HFFc6 (cell line): ENCODE results near the gene SIGLEC9. TPM values are rescaled to one million over a fixed set of nuclear protein-coding genes. Genes with fewer than 3 reads are reported as not detected.

Experiments used
- DNase-seq: peaks from one replicate; pipeline ENCODE4 v3.0.0-alpha.2; 2018
- H3K27ac Mint-ChIP-seq: 2 replicates; pipeline ENCODE4 v1.8.0; 2020; ENCODE audit warnings: mild to moderate bottlenecking, mixed read lengths
- H3K27me3 Mint-ChIP-seq: 2 replicates; pipeline ENCODE4 v1.8.0; 2021; ENCODE audit warnings: mild to moderate bottlenecking, moderate library complexity, mixed read lengths; ENCODE audit not compliant: insufficient read depth
- H3K36me3 Mint-ChIP-seq: 2 replicates; pipeline ENCODE4 v1.8.0; 2021; ENCODE audit warnings: low read depth, mixed read lengths
- H3K4me1 Mint-ChIP-seq: 2 replicates; pipeline ENCODE4 v1.8.0; 2020; ENCODE audit warnings: low read depth, mixed read lengths
- H3K4me3 Mint-ChIP-seq: 2 replicates; pipeline ENCODE4 v1.8.0; 2020; ENCODE audit warnings: mild to moderate bottlenecking, moderate library complexity, mixed read lengths
- H3K9me3 Mint-ChIP-seq: 2 replicates; pipeline ENCODE4 v1.8.0; 2020; ENCODE audit warnings: mild to moderate bottlenecking, mixed read lengths
- total RNA-seq, 6 experiments: library from RNA; stranded (reverse); fragmentation: NEBNext Ultra II Directional; extraction: Animal tissue kit (Norgen Biotek cat#: 25700); gene quantifications; 2 replicates in 1 of 6; 3 replicates in 5 of 6; pipeline ENCODE4 v1.2.3, GENCODE V29; 2021
- TF ChIP-seq, protein P1 (sequence below): fragments of 200-600 bp; sonication (generic); IDR thresholded peaks from 2 replicates; pipeline ENCODE4 v1.5.0; 2021; ENCODE audit warnings: antibody characterized with exemption, mild to moderate bottlenecking

Gene SIGLEC9
- total RNA-seq, 6 experiments from 2014 or later, result not detected

DNA sequence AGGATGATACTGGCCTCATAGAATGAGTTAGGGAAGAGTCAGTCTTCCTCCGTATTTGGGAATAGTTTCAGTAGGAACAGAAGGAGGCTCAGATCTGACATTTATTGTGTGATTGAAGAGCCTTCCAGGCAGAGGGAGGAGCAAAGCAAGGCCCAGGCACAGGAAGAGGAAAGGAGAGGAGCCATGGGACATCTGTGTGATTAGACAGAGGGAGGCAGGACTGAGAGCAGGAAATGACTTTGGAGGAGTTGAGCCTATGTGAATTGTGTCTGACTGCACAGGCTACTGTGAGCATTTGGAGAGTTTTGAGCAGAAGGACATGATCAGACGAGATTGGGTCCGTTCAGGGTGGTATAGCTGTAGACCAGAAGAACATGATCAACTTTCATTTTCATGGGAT lies 25.9 kb downstream of the SIGLEC9 start:
- Mint-ChIP-seq H3K27me3 (peaks cover 2% of the 10 kb centered on the region), H3K4me1 (no peaks in the 10 kb centered on the region), H3K27ac (no peak overlapping the region), H3K36me3 (no peaks in the 10 kb centered on the region), H3K4me3 (no peak overlapping the region), H3K9me3 (peaks cover 20% of the 10 kb centered on the region)
- TF ChIP-seq, protein P1, sequence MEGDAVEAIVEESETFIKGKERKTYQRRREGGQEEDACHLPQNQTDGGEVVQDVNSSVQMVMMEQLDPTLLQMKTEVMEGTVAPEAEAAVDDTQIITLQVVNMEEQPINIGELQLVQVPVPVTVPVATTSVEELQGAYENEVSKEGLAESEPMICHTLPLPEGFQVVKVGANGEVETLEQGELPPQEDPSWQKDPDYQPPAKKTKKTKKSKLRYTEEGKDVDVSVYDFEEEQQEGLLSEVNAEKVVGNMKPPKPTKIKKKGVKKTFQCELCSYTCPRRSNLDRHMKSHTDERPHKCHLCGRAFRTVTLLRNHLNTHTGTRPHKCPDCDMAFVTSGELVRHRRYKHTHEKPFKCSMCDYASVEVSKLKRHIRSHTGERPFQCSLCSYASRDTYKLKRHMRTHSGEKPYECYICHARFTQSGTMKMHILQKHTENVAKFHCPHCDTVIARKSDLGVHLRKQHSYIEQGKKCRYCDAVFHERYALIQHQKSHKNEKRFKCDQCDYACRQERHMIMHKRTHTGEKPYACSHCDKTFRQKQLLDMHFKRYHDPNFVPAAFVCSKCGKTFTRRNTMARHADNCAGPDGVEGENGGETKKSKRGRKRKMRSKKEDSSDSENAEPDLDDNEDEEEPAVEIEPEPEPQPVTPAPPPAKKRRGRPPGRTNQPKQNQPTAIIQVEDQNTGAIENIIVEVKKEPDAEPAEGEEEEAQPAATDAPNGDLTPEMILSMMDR, result no peak
- no peak for DNase-seq

DNA sequence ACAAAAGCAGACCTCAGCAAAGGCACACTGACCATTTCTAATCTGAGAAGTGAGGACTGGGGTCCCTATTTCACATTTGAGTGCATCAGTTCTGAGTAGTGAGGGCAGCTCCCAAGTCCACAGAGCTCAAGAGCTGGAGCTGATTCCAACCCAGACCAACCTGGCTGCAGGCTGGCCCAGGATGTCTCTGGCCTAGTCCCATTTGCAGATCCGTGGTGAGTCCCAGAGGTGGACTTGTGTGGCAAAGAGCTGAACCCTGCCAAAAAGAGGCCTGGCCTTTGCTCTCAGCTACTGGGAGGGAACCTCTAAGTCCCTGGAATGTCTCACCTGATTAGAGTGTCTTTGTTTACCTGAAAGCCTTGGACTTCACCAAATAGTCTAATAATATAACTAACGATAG lies 32.0 kb downstream of the SIGLEC9 start:
- Mint-ChIP-seq H3K27ac (no peak overlapping the region), H3K27me3 (no peaks in the 10 kb centered on the region; the same call in 1 of the 2 replicates), H3K9me3 (peaks cover 5% of the 10 kb centered on the region; the same call in 1 of the 2 replicates), H3K4me3 (no peak overlapping the region), H3K36me3 (no peaks in the 10 kb centered on the region), H3K4me1 (no peaks in the 10 kb centered on the region)
- TF ChIP-seq, protein P1, result no peak
- DNase-seq, result no peak

DNA sequence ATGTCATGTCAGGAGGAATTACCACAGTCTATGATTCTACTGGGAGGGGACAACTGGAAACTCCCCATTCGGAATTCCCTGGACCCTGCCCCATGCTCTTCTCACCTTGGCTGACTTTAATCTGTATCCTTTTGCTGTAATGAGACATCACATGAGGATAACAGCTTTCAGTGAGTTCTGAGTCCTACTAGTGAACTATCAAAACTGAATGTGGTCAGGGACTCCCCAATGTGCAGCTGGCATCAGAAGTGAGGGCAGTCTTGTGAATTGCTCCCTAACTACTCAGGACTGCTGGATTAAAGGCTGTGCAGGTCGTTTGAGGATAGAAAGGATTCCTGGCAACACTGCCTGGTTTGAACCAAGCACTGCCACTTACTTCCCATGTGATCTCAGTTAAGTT lies 32.6 kb downstream of the SIGLEC9 start:
- DNase-seq, result no peak
- Mint-ChIP-seq H3K4me3 (no peak overlapping the region), H3K36me3 (no peaks in the 10 kb centered on the region), H3K9me3 (peaks cover 5% of the 10 kb centered on the region; the same call in 1 of the 2 replicates), H3K27ac (no peak overlapping the region), H3K4me1 (no peaks in the 10 kb centered on the region), H3K27me3 (no peaks in the 10 kb centered on the region; the same call in 1 of the 2 replicates)
- TF ChIP-seq, protein P1, result no peak

DNA sequence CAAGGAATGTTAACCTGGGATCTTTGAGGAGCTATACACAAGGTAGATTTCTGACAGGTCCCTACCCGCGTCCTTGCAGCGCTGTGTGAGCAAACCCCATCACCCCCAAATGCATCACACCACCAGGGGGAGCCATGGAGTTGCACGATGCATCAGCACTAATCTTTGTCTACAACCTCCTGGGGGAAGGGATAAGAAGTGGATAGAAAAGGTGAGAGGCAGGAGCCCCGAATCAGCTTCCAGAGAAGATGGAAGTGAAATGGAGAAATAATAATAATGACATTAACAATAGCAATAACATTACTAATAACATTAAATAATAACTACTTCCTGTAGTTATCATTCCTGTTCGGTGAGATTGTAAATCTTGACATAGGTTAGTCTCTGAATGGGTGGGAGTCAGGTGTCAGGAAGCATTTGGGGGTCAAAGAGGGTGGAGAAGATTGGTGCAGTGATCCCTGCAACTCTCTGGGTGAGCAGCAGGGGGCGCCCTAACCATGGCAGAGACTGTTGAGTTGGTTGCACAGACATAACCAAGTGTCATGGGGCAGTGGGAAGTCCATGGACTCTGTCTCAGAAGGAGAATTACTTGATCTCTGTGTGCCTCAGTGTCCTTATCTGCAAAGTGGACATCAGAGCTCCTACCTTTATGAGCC lies 33.9 kb downstream of the SIGLEC9 start:
- Mint-ChIP-seq H3K4me3 (no peak overlapping the region), H3K27me3 (no peaks in the 10 kb centered on the region; the same call in 1 of the 2 replicates), H3K9me3 (no peaks in the 10 kb centered on the region; the same call in 1 of the 2 replicates), H3K4me1 (no peaks in the 10 kb centered on the region), H3K27ac (no peak overlapping the region), H3K36me3 (no peaks in the 10 kb centered on the region)
- TF ChIP-seq, protein P1, result peak; percentile 82
- no peak for DNase-seq

DNA sequence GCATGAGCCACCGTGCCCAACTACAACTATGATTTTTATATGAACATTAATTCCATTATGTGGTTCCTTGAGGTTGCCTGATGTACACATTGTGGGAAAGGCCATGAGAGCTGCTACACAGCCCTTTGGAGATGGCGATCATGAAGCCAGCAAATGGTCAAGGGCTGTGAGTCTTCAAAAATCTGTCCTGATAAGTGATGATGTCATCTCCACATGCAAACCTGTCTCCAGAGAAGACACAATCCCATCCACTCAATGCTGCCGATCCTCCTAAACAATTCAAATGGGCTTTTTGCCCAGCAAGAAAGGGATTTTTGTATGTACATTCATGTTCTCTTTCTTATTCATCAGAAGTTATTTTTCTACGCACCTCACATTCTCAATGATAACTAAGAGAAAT lies 35.0 kb downstream of the SIGLEC9 start:
- no peak overlapping the region for H3K4me3 Mint-ChIP-seq
- H3K4me1 Mint-ChIP-seq, result peaks cover 8% of the 10 kb centered on the region; the same call in 1 of the 2 replicates
- H3K27me3 Mint-ChIP-seq, result no peaks in the 10 kb centered on the region; the same call in 1 of the 2 replicates
- H3K27ac Mint-ChIP-seq, result no peak overlapping the region
- no peak for DNase-seq
- TF ChIP-seq, protein P1, result no peak
- H3K36me3 Mint-ChIP-seq, result no peaks in the 10 kb centered on the region
- no peaks in the 10 kb centered on the region; the same call in 1 of the 2 replicates for H3K9me3 Mint-ChIP-seq
